HepG2 (cell line): ENCODE results near the gene ALDH3A1. TPM values are rescaled to one million over a fixed set of nuclear protein-coding genes. Genes with fewer than 3 reads are reported as not detected.

Experiments
- HNF4A ChIP-seq: sonication (generic); formaldehyde crosslinking; IDR thresholded peaks from 2 replicates; pipeline ENCODE4 v1.4.0; 2020; ENCODE audit warnings: missing genetic modification reagents
- NONO ChIP-seq, 2 experiments: fragments of 450-650 bp in 1 of 2; sonication (generic) in 1 of 2; formaldehyde crosslinking in 1 of 2; IDR thresholded peaks in 1 of 2; conservative IDR thresholded peaks in 1 of 2; 2 replicates each; pipeline versions ENCODE4 v1.6.1 to v1.8.0; 2017 to 2022; ENCODE audit warnings: mild to moderate bottlenecking in 1 of 2, missing genetic modification reagents in 1 of 2, moderate library complexity in 1 of 2
- SIN3A ChIP-seq: IDR thresholded peaks from 2 replicates; pipeline ENCODE4 v1.6.1; 2011; ENCODE audit warnings: low read depth, mild to moderate bottlenecking, control low read depth, low read length, borderline replicate concordance
- SMARCE1 ChIP-seq: fragments of 450-650 bp; IDR thresholded peaks from 2 replicates; pipeline ENCODE4 v1.6.1; 2017; ENCODE audit warnings: borderline replicate concordance
- SRF ChIP-seq: IDR thresholded peaks from 2 replicates; pipeline ENCODE4 v1.6.1; 2011; ENCODE audit warnings: mild to moderate bottlenecking, low read depth, low read length, moderate library complexity
- ZBTB42 ChIP-seq: sonication (generic); formaldehyde crosslinking; IDR thresholded peaks from 2 replicates; pipeline ENCODE4 v1.5.0; 2020; ENCODE audit warnings: mild to moderate bottlenecking, missing genetic modification reagents
- ZBTB7B ChIP-seq: sonication (generic); formaldehyde crosslinking; IDR thresholded peaks from 2 replicates; pipeline ENCODE4 v1.4.0; 2020; ENCODE audit warnings: missing genetic modification reagents
- ZFP36L2 ChIP-seq: sonication (generic); formaldehyde crosslinking; IDR thresholded peaks from 2 replicates; pipeline ENCODE4 v1.4.0; 2020; ENCODE audit warnings: missing genetic modification reagents
- ZKSCAN1 ChIP-seq: fragments of 150-350 bp; IDR thresholded peaks from 2 replicates; pipeline ENCODE4 v1.6.1; 2014; ENCODE audit warnings: low read length
- ZNF143 ChIP-seq: sonication (generic); formaldehyde crosslinking; IDR thresholded peaks from 2 replicates; pipeline ENCODE4 v1.4.0; 2020; ENCODE audit warnings: missing genetic modification reagents
- ZNF180 ChIP-seq: sonication (generic); formaldehyde crosslinking; IDR thresholded peaks from 2 replicates; pipeline ENCODE4 v1.4.0; 2020; ENCODE audit warnings: low read depth, missing genetic modification reagents, borderline replicate concordance
- ZNF263 ChIP-seq: sonication (generic); formaldehyde crosslinking; IDR thresholded peaks from 2 replicates; pipeline ENCODE4 v1.4.0; 2020; ENCODE audit warnings: missing genetic modification reagents
- ZNF550 ChIP-seq: sonication (generic); formaldehyde crosslinking; IDR thresholded peaks from 2 replicates; pipeline ENCODE4 v1.4.0; 2020; ENCODE audit warnings: mild to moderate bottlenecking, missing genetic modification reagents, borderline replicate concordance
- ZNF775 ChIP-seq: sonication (generic); formaldehyde crosslinking; IDR thresholded peaks from 2 replicates; pipeline ENCODE4 v1.4.0; 2020; ENCODE audit warnings: missing genetic modification reagents, mild to moderate bottlenecking, moderate library complexity, borderline replicate concordance
- polyA plus RNA-seq, 8 experiments: library from polyadenylated mRNA; depleted of rRNA in 3 of 8; stranded (reverse) in 7 of 8; unstranded in 1 of 8; fragments of >200 nt; fragmentation: Illumina TruSeq in 4 of 8; extraction: Trizol in 4 of 8; gene quantifications; 2 replicates each; pipeline versions ENCODE4 v1.2.1 to v1.2.3, GENCODE V29; 2011 to 2016; ENCODE audit warnings: low read depth in 4 of 8, missing spikeins in 1 of 8, mixed read lengths in 1 of 8; ENCODE audit not compliant: insufficient read depth in 1 of 8
- total RNA-seq, 5 experiments: library from RNA; depleted of rRNA; stranded (reverse); fragments of >200 nt; fragmentation: Illumina TruSeq; extraction: Trizol; gene quantifications; 2 replicates each; pipeline ENCODE4 v1.2.3, GENCODE V29; 2016; ENCODE audit warnings: low read depth in 1 of 5
- TF ChIP-seq, protein P1 (sequence below): sonication (generic); formaldehyde crosslinking; IDR thresholded peaks from 2 replicates; pipeline ENCODE4 v1.4.0; 2020; ENCODE audit warnings: missing genetic modification reagents
- TF ChIP-seq, protein P2 (sequence below): sonication (generic); formaldehyde crosslinking; IDR thresholded peaks from 2 replicates; pipeline ENCODE4 v1.4.0; 2020; ENCODE audit warnings: missing genetic modification reagents, borderline replicate concordance
- TF ChIP-seq, protein P3 (sequence below): sonication (generic); formaldehyde crosslinking; IDR thresholded peaks from 2 replicates; pipeline ENCODE4 v1.5.0; 2020; ENCODE audit warnings: mild to moderate bottlenecking, missing genetic modification reagents, borderline replicate concordance
- TF ChIP-seq, protein P4 (sequence below): fragments of 450-650 bp; IDR thresholded peaks from 2 replicates; pipeline ENCODE4 v1.6.1; 2016

Gene ALDH3A1
- total and polyA plus RNA-seq, 2 of the 13 experiments (the other 11 are each of a cell fraction or from before 2014, with no cell fraction given), result 0.07 to 0.62 TPM

DNA sequence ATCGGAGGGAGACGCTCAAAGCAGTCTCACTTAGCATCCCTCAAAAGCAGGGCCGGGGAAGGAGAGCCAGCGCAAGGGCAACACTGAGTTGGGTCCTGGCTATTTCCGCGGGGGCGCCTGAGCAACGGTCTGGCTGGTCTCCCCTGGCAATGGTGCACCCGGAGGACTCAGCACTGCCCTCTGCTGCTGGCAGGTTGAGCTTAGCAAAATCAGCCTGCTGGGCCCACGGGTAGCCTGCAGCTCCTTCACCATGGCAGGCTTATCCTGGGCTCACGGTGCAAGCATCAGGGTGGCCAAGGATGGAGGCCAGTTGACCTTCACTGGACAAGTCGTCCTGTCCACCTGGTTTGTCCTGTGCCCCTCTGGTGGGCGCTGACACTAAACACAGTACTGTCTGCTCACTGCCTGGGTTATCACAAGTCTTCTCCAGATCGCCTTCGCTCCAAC, 14.4 kb upstream of the ALDH3A1 start (continued):
- TF ChIP-seq, protein P1, sequence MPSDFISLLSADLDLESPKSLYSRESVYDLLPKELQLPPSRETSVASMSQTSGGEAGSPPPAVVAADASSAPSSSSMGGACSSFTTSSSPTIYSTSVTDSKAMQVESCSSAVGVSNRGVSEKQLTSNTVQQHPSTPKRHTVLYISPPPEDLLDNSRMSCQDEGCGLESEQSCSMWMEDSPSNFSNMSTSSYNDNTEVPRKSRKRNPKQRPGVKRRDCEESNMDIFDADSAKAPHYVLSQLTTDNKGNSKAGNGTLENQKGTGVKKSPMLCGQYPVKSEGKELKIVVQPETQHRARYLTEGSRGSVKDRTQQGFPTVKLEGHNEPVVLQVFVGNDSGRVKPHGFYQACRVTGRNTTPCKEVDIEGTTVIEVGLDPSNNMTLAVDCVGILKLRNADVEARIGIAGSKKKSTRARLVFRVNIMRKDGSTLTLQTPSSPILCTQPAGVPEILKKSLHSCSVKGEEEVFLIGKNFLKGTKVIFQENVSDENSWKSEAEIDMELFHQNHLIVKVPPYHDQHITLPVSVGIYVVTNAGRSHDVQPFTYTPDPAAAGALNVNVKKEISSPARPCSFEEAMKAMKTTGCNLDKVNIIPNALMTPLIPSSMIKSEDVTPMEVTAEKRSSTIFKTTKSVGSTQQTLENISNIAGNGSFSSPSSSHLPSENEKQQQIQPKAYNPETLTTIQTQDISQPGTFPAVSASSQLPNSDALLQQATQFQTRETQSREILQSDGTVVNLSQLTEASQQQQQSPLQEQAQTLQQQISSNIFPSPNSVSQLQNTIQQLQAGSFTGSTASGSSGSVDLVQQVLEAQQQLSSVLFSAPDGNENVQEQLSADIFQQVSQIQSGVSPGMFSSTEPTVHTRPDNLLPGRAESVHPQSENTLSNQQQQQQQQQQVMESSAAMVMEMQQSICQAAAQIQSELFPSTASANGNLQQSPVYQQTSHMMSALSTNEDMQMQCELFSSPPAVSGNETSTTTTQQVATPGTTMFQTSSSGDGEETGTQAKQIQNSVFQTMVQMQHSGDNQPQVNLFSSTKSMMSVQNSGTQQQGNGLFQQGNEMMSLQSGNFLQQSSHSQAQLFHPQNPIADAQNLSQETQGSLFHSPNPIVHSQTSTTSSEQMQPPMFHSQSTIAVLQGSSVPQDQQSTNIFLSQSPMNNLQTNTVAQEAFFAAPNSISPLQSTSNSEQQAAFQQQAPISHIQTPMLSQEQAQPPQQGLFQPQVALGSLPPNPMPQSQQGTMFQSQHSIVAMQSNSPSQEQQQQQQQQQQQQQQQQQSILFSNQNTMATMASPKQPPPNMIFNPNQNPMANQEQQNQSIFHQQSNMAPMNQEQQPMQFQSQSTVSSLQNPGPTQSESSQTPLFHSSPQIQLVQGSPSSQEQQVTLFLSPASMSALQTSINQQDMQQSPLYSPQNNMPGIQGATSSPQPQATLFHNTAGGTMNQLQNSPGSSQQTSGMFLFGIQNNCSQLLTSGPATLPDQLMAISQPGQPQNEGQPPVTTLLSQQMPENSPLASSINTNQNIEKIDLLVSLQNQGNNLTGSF (CRISPR knock-in tag), result 0 out of 2 replicates have a peak, but pooled peaks have one; percentile 62
- TF ChIP-seq NONO (IDR thresholded peaks at IDR 0.05) (no peak), NONO (CRISPR knock-in tag; conservative IDR thresholded peaks at IDR 0.05) (no peak), SRF (no peak), ZNF180 (CRISPR knock-in tag) (no peak), ZNF775 (no peak), ZFP36L2 (CRISPR knock-in tag) (no peak), ZNF263 (CRISPR knock-in tag) (0 out of 2 replicates have a peak, but pooled peaks have one; percentile 15), ZNF550 (CRISPR knock-in tag) (no peak), ZNF143 (CRISPR knock-in tag) (no peak), SMARCE1 (no peak), ZBTB7B (CRISPR knock-in tag) (no peak), ZKSCAN1 (no peak), HNF4A (no peak), ZBTB42 (CRISPR knock-in tag) (no peak), SIN3A (no peak)
- TF ChIP-seq, protein P2, sequence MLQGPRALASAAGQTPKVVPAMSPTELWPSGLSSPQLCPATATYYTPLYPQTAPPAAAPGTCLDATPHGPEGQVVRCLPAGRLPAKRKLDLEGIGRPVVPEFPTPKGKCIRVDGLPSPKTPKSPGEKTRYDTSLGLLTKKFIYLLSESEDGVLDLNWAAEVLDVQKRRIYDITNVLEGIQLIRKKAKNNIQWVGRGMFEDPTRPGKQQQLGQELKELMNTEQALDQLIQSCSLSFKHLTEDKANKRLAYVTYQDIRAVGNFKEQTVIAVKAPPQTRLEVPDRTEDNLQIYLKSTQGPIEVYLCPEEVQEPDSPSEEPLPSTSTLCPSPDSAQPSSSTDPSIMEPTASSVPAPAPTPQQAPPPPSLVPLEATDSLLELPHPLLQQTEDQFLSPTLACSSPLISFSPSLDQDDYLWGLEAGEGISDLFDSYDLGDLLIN (CRISPR knock-in tag), result no peak
- TF ChIP-seq, protein P3, sequence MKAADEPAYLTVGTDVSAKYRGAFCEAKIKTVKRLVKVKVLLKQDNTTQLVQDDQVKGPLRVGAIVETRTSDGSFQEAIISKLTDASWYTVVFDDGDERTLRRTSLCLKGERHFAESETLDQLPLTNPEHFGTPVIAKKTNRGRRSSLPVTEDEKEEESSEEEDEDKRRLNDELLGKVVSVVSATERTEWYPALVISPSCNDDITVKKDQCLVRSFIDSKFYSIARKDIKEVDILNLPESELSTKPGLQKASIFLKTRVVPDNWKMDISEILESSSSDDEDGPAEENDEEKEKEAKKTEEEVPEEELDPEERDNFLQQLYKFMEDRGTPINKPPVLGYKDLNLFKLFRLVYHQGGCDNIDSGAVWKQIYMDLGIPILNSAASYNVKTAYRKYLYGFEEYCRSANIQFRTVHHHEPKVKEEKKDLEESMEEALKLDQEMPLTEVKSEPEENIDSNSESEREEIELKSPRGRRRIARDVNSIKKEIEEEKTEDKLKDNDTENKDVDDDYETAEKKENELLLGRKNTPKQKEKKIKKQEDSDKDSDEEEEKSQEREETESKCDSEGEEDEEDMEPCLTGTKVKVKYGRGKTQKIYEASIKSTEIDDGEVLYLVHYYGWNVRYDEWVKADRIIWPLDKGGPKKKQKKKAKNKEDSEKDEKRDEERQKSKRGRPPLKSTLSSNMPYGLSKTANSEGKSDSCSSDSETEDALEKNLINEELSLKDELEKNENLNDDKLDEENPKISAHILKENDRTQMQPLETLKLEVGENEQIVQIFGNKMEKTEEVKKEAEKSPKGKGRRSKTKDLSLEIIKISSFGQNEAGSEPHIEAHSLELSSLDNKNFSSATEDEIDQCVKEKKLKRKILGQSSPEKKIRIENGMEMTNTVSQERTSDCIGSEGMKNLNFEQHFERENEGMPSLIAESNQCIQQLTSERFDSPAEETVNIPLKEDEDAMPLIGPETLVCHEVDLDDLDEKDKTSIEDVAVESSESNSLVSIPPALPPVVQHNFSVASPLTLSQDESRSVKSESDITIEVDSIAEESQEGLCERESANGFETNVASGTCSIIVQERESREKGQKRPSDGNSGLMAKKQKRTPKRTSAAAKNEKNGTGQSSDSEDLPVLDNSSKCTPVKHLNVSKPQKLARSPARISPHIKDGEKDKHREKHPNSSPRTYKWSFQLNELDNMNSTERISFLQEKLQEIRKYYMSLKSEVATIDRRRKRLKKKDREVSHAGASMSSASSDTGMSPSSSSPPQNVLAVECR (CRISPR knock-in tag), result peak; percentile 23; the same call in 1 of the 2 replicates
- TF ChIP-seq, protein P4, sequence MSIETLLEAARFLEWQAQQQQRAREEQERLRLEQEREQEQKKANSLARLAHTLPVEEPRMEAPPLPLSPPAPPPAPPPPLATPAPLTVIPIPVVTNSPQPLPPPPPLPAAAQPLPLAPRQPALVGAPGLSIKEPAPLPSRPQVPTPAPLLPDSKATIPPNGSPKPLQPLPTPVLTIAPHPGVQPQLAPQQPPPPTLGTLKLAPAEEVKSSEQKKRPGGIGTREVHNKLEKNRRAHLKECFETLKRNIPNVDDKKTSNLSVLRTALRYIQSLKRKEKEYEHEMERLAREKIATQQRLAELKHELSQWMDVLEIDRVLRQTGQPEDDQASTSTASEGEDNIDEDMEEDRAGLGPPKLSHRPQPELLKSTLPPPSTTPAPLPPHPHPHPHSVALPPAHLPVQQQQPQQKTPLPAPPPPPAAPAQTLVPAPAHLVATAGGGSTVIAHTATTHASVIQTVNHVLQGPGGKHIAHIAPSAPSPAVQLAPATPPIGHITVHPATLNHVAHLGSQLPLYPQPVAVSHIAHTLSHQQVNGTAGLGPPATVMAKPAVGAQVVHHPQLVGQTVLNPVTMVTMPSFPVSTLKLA, result no peak
